GM10266 (cell line): ENCODE results near the gene ADAM12.

Experiments used
- DNase-seq: peaks from one replicate; pipeline ENCODE4 v3.0.0; 2012; ENCODE audit errors: extremely low spot score
- TF ChIP-seq, protein P1 (sequence below): IDR thresholded peaks from 2 replicates; pipeline ENCODE4 v1.5.1; 2012; ENCODE audit warnings: mild to moderate bottlenecking, low read depth; ENCODE audit not compliant: control insufficient read depth, insufficient read depth; ENCODE audit errors: missing control alignments

Gene ADAM12

DNA sequence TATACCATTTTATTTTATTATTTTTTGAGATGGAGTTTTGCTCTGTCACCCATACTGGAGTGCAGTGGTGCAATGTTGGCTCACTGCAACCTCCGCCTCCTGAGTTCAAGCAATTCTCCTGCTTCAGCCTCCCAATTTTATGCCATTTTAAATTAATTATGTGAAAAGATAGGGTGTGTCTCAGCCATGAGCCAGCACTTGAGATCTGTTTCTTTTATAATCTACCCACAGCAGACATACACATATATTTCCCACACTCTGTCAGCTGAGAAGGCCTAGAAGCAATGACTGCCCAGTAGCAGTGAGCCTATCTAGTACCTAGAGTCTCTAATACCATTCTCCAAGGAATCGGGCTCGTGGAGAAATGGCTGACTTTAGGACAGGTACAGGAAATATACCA is 70.5 kb downstream of the ADAM12 start:
- no peak for DNase-seq
- TF ChIP-seq, protein P1, sequence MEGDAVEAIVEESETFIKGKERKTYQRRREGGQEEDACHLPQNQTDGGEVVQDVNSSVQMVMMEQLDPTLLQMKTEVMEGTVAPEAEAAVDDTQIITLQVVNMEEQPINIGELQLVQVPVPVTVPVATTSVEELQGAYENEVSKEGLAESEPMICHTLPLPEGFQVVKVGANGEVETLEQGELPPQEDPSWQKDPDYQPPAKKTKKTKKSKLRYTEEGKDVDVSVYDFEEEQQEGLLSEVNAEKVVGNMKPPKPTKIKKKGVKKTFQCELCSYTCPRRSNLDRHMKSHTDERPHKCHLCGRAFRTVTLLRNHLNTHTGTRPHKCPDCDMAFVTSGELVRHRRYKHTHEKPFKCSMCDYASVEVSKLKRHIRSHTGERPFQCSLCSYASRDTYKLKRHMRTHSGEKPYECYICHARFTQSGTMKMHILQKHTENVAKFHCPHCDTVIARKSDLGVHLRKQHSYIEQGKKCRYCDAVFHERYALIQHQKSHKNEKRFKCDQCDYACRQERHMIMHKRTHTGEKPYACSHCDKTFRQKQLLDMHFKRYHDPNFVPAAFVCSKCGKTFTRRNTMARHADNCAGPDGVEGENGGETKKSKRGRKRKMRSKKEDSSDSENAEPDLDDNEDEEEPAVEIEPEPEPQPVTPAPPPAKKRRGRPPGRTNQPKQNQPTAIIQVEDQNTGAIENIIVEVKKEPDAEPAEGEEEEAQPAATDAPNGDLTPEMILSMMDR: no peak

DNA sequence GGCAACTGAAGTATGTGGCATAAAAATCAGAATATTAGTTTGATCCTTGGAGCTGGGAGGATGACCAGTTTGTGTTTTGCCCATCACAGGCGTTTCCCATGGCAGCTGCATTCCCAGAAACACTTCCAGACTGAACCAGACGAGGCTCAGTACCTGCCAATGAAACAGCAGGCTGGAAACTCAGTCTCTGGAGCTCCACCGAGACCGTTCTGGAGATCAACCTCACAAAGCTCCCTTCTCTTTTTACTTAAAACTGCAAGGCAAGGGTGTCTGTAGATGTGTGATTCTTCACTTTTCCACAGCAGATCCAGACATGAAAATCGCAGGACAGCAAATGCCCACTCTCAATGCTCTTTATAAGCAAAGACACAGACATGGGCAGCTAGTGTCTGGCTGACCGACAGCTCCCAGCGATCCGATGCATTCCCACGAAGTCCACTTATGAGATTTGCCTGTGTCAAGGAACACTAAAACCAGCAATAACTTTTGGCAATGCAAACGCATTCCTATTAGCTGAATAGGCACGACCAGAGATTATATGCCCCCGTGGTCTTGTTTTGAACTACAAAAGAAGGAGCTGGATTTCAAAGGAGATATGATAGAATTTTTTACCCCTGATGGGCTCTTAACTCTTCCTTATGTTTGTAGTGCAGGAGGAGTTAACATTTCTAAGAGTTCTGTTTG is 72.6 kb downstream of the ADAM12 start:
- TF ChIP-seq, protein P1: no peak
- DNase-seq: no peak

DNA sequence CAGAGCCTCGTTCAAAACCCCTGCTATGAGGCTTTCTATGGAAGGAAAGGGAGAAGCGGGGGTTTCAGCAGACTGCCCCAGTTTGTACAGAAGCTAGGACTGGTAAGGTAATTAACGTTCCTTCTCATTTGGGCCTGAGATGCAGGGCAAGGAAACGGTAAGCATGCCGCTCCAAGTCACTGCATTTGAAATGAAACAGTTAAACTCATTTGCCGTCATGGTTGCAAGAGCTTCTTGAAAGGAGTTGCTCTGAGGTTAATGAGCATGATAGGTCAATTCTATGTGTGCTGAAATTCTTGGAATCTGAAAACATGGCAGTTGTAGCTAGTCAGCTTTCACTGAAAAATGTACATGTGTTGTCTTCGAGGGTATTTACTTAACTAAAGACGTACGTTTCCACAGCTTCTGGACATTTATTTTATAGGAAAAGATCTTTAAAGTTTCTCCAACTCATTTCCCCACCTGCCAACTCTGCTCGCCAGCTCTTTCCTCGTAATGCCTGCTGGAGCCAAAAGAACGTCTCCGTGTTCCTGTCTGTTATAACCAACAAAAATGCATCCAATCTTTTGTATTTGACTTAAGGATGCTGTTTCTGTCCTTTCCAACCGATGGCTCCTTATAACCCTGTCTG is 73.3 kb downstream of the ADAM12 start:
- no peak for DNase-seq
- TF ChIP-seq, protein P1: no peak

DNA sequence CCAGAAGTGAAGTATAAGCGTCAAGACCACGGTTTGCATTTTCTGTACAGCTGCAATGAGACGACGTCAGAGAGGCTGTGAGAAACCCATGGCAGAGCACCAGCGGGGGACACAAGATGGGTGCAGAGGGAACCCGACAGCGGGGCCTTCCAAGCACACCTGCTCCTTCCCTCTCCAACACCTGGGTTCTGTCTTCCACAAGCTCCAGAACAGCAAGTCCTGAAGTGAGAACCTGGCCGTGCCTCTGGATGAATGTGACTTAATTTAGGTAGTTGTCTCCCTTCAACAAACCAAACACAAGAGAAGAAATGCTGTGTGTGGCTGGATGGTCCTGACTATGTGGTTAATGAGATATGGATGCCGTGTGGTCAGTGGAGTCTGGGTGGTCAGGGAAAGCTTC is 76.1 kb downstream of the ADAM12 start:
- DNase-seq: no peak
- TF ChIP-seq, protein P1: no peak

DNA sequence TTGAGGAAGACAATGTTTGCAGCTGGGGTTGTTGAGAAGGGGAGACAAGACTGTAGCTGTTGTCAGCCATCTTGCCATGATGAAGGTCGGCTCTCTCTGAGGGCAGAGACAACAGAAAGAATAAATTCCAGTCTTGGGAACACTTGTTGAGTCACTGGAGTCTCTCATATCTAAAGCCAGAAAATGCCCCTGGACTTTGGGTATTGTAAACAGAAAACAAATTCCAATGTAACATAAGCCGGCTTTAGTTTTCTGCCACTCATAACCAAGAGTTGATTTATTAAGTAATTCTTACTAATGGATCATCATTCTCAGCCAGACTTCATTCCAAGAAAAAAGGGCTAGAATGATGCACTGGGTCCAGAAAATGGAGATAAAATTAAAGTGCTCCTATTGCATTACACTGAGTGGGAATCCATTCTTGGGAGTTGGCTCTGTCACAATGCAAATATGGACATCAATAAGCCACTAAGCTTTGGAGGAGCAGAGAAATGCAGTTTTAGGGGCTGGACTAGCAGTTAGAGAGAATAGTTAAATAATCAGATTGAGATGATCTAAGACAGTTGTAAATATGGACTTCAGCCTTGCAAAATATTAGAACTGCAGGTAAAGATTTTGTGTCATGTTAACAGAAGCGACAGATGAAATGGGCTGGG is 78.9 kb downstream of the ADAM12 start:
- no peak for DNase-seq
- TF ChIP-seq, protein P1: no peak

DNA sequence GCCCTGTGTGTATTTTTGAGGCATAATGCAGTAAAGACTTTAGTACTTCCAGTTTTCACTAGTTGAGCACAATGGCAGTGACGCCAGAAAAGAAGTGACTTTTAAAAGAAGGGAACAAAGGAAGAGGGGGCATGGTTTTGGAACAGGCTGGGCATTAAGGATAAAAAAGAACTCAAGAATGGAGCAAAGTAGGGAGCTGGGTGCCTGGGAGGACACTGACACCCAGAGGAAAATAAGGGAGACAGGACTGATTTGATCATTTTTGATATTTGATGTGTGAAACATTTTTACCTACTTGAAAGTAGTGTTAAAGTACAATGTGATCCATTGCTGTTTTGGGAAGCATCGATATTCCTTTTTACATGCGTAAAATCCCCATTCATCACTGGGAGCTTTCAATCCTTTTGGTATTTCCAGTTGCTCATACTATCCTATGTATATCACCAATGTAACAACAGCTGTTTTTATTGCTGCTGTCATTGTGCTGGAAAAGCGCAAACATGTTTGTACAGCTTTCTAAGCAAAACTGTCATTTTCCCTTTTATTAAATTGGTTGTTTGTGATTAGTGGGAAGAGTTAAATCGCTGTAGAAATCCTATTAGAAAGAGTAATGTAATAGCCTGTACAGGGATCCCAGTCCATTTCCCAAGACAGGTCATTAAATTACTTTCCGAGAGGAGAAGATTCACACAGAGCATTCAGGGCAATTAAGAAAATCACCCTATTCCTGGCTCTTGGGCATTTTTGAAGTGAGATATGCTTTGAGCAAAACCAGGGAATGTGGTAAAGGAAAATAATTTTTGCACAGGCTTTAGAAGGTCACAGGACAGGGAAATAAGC is 85.2 kb downstream of the ADAM12 start:
- DNase-seq: no peak

More for the DNA sequence above, 85.2 kb downstream of the ADAM12 start:
- TF ChIP-seq, protein P1: no peak
